SH-SY5Y (cell line): ENCODE data around the gene ADAMTS2.

Experiments used
- GATA2 ChIP-seq: IDR thresholded peaks from 2 replicates; pipeline ENCODE4 v1.6.1; 2011; ENCODE audit warnings: mild to moderate bottlenecking, low read depth, low read length
- GATA3 ChIP-seq: IDR thresholded peaks from 2 replicates; pipeline ENCODE4 v1.6.1; 2011; ENCODE audit warnings: low read depth, mild to moderate bottlenecking, low read length, moderate library complexity

- TF ChIP-seq GATA3: no peak
- no peak for TF ChIP-seq GATA2
Measured at GRCh38 chr5:179239256-179240135, 105.8 kb downstream of the ADAMTS2 start.
